A673 (cell line): Measurements from ENCODE around the gene DDR1. TPM values are rescaled to one million over a fixed set of nuclear protein-coding genes. Genes with fewer than 3 reads are reported as not detected.

Experiments used
- BruUV-seq: library from RNA; stranded (reverse); fragments of 400-500 nt; replicated peaks from 2 replicates; lab custom pipeline; 2021; lab: Mats Ljungman, UMichigan
- CTCF ChIA-PET: fragments of 300-600 bp; sonication (Branson Sonifier 250); formaldehyde crosslinking; loops from one replicate; lab custom pipeline; 2022; ENCODE audit warnings: antibody characterized with exemption; lab: Charles Lee
- POLR2A ChIA-PET: fragments of 300-600 bp; sonication (Branson Sonifier 250); formaldehyde crosslinking; loops from one replicate; lab custom pipeline; 2022; ENCODE audit warnings: antibody characterized with exemption; ENCODE audit not compliant: low non-redundant PET; lab: Charles Lee
- DNase-seq: peaks from one replicate; pipeline ENCODE4 v3.0.0-alpha.2; 2015; ENCODE audit warnings: low spot score
- H3K27ac ChIP-seq: fragments of 200-600 bp; sonication (generic); 2 replicates; pipeline ENCODE4 v1.5.1; 2016; ENCODE audit warnings: mixed run types, low read depth, mild to moderate bottlenecking, mixed read lengths, antibody characterized with exemption, low read length; ENCODE audit not compliant: poor library complexity, severe bottlenecking
- H3K27me3 ChIP-seq: fragments of 200-600 bp; sonication (generic); replicated peaks from 2 replicates; pipeline ENCODE4 v1.6.1; 2017; ENCODE audit warnings: mixed run types, low read depth, mild to moderate bottlenecking, mixed read lengths, antibody characterized with exemption, low read length; ENCODE audit not compliant: insufficient read depth, poor library complexity
- H3K36me3 ChIP-seq: fragments of 200-600 bp; sonication (generic); 2 replicates; pipeline ENCODE4 v1.6.1; 2016; ENCODE audit warnings: mixed run types, mild to moderate bottlenecking, mixed read lengths, antibody characterized with exemption, low read length; ENCODE audit not compliant: insufficient read depth, poor library complexity, severe bottlenecking
- H3K4me1 ChIP-seq: fragments of 200-600 bp; sonication (generic); 2 replicates; pipeline ENCODE4 v1.6.1; 2017; ENCODE audit warnings: mixed run types, mild to moderate bottlenecking, mixed read lengths, antibody characterized with exemption, low read length; ENCODE audit not compliant: insufficient read depth, poor library complexity, severe bottlenecking
- H3K4me3 ChIP-seq: fragments of 200-600 bp; sonication (generic); 2 replicates; pipeline ENCODE4 v1.5.1; 2016; ENCODE audit warnings: low read depth, mixed run types, mild to moderate bottlenecking, mixed read lengths, low read length; ENCODE audit not compliant: poor library complexity, severe bottlenecking
- H3K9me3 ChIP-seq: fragments of 200-600 bp; sonication (generic); 2 replicates; pipeline ENCODE4 v1.6.1; 2016; ENCODE audit warnings: mixed run types, low read depth, mild to moderate bottlenecking, mixed read lengths, antibody characterized with exemption, low read length; ENCODE audit not compliant: poor library complexity, severe bottlenecking
- EZH2 ChIP-seq: fragments of 200-600 bp; sonication (generic); IDR thresholded peaks from 2 replicates; pipeline ENCODE4 v1.6.1; 2017; ENCODE audit warnings: borderline replicate concordance, low read depth, mild to moderate bottlenecking, mixed read lengths, antibody characterized with exemption, low read length; ENCODE audit not compliant: poor library complexity, severe bottlenecking
- intact Hi-C: fragments of 100-400 bp; cut with micrococcal nuclease; formaldehyde crosslinking; loops from one replicate; pipeline ENCODE4 v1.10.0; 2022; ENCODE audit not compliant: unreplicated experiment
- total RNA-seq: library from RNA; stranded (reverse); gene quantifications from 2 replicates; pipeline ENCODE4 v1.2.3, GENCODE V29; 2021
- TF ChIP-seq, protein P1 (sequence below): fragments of 300-800, 200-600 bp; sonication (generic); conservative IDR thresholded peaks from 2 replicates; pipeline ENCODE4 v1.5.1; 2017; ENCODE audit warnings: low read depth, mild to moderate bottlenecking, antibody characterized with exemption, low read length, moderate library complexity, mixed read lengths

DDR1 gene
- total RNA-seq, 1 experiment from 2014 or later: 57.9 TPM

DNA sequence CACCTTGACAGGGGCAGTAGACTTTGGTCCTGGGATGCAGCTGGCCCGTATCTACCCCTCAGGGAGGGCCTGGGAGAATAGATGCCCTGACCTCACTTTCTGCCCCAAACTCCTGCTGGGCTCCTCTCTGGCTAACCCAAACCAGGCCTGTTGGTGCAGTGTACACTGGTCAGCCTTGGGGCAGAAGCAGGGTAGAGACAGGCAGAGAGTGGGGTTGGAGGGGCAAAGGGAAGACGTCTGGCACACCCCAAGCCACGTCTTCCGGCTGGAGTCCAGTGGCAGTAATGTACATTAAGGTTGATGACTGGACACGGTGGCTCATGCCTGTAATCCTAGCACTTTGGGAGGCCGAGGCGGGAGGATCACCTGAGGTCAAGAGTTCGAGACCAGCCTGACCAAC, 9.3 kb downstream of the DDR1 start:
- POLR2A ChIA-PET: no interaction called here
- intact Hi-C loops: no loop called here
- peaks cover 26% of the 10 kb centered on the region for H3K36me3 ChIP-seq

DNA sequence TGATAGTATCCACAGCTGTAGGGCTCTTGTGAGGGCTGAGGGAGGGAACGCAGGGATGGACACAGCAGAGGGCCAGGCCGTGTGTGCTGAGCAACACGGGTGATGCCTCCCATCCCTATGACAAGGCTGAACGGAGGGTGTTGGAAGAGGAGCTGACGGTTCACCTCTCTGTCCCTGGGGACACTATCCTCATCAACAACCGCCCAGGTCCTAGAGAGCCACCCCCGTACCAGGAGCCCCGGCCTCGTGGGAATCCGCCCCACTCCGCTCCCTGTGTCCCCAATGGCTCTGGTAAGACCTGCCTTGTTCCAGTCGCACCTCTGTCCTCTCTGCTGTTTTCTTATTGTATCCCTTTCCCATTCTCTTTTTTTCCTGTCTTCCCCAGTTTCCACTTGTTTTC, 10.1 kb downstream of the DDR1 start:
- H3K9me3 ChIP-seq: no peaks in the 10 kb centered on the region
- POLR2A ChIA-PET: no interaction called here
- peaks cover 31% of the 10 kb centered on the region for H3K36me3 ChIP-seq
- DNase-seq: no peak
- intact Hi-C loops: no loop called here
- H3K4me3 ChIP-seq: no peak overlapping the region
- no peak overlapping the region for H3K27ac ChIP-seq
- no peaks in the 10 kb centered on the region for H3K27me3 ChIP-seq
- CTCF ChIA-PET: interaction anchor here (0.6 kb wide), 1 partner anchor 12 kb away, joined by 4 read pairs; no protein-coding TSS in a partner anchor
- no peak for TF ChIP-seq EZH2
- TF ChIP-seq, protein P1, sequence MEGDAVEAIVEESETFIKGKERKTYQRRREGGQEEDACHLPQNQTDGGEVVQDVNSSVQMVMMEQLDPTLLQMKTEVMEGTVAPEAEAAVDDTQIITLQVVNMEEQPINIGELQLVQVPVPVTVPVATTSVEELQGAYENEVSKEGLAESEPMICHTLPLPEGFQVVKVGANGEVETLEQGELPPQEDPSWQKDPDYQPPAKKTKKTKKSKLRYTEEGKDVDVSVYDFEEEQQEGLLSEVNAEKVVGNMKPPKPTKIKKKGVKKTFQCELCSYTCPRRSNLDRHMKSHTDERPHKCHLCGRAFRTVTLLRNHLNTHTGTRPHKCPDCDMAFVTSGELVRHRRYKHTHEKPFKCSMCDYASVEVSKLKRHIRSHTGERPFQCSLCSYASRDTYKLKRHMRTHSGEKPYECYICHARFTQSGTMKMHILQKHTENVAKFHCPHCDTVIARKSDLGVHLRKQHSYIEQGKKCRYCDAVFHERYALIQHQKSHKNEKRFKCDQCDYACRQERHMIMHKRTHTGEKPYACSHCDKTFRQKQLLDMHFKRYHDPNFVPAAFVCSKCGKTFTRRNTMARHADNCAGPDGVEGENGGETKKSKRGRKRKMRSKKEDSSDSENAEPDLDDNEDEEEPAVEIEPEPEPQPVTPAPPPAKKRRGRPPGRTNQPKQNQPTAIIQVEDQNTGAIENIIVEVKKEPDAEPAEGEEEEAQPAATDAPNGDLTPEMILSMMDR: no peak
- peaks cover 9% of the 10 kb centered on the region for H3K4me1 ChIP-seq
- no TSS peak for BruUV-seq

More for the DNA sequence above, 9.3 kb downstream of the DDR1 start:
- BruUV-seq: no TSS peak
- no peak for DNase-seq
- CTCF ChIA-PET: no interaction called here
- Histone ChIP-seq H3K4me3 (no peak overlapping the region), H3K9me3 (no peaks in the 10 kb centered on the region), H3K4me1 (peaks cover 9% of the 10 kb centered on the region), H3K27me3 (no peaks in the 10 kb centered on the region), H3K27ac (no peak overlapping the region)
- TF ChIP-seq EZH2: no peak
- TF ChIP-seq, protein P1: no peak

DNA sequence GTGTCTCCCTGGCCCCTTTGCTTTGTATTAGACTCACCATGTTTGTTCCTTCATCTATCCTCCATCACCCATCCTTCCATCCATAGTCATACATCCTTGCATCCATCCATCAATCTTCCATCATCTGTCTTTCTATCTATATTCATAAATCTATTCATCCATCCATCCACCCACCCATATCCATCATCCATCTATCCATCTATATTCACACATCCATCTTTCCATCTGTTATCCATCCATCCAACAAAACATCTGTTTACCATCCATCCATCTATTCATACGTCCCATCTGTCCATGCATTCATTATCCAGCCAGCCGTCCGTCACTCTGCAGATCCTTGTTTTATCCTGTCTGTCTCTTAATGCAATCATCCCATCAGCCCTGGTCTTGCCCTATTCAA, 10.6 kb downstream of the DDR1 start:
- peaks cover 7% of the 10 kb centered on the region for H3K4me1 ChIP-seq
- intact Hi-C loops: no loop called here
- H3K36me3 ChIP-seq: peaks cover 32% of the 10 kb centered on the region
- no peak overlapping the region for H3K27ac ChIP-seq
- no TSS peak for BruUV-seq
- no peak overlapping the region for H3K4me3 ChIP-seq
- TF ChIP-seq, protein P1: no peak
- no peak for TF ChIP-seq EZH2
- no peaks in the 10 kb centered on the region for H3K9me3 ChIP-seq
- no peaks in the 10 kb centered on the region for H3K27me3 ChIP-seq
- ChIA-PET POLR2A (no interaction called here), CTCF (no interaction called here)
- no peak for DNase-seq
